GM19240 (cell line): ENCODE data around the gene SLCO4A1.
A peak's percentile ranks its signal among the peaks of the same experiment; 100 is the strongest.

Source experiments
- DNase-seq: peaks from one replicate; pipeline ENCODE4 v3.0.0; 2011; ENCODE audit warnings: low spot score; ENCODE audit not compliant: insufficient read length

Gene SLCO4A1

GRCh38 chr20:62606551-62607201, 35.6 kb upstream of the SLCO4A1 start:
- no peak for DNase-seq

- DNase-seq, result no peak
Measured at GRCh38 chr20:62607366-62608217, 34.7 kb upstream of the SLCO4A1 start.

GRCh38 chr20:62608218-62608565, 34.1 kb upstream of the SLCO4A1 start:
- no peak for DNase-seq

- no peak for DNase-seq
Measured at GRCh38 chr20:62609279-62609720, 33.0 kb upstream of the SLCO4A1 start.

- no peak for DNase-seq
Measured at GRCh38 chr20:62609811-62610757, 32.2 kb upstream of the SLCO4A1 start.

GRCh38 chr20:62611012-62611411, 31.3 kb upstream of the SLCO4A1 start:
- DNase-seq, result no peak

- DNase-seq, result no peak
Measured at GRCh38 chr20:62611819-62612218, 30.5 kb upstream of the SLCO4A1 start.

GRCh38 chr20:62614085-62614960, 28.0 kb upstream of the SLCO4A1 start:
- no peak for DNase-seq

GRCh38 chr20:62614961-62615680, 27.2 kb upstream of the SLCO4A1 start:
- no peak for DNase-seq

- DNase-seq, result no peak
Measured at GRCh38 chr20:62615750-62616251, 26.5 kb upstream of the SLCO4A1 start.

GRCh38 chr20:62616728-62617621, 25.3 kb upstream of the SLCO4A1 start:
- DNase-seq, result peak; percentile 96

- DNase-seq, result peak; percentile 64
Measured at GRCh38 chr20:62617711-62618483, 24.4 kb upstream of the SLCO4A1 start.

GRCh38 chr20:62618611-62619529, 23.4 kb upstream of the SLCO4A1 start:
- DNase-seq, result peak; percentile 43

- no peak for DNase-seq
Measured at GRCh38 chr20:62620625-62621024, 21.7 kb upstream of the SLCO4A1 start.

- no peak for DNase-seq
Measured at GRCh38 chr20:62621251-62622110, 20.8 kb upstream of the SLCO4A1 start.
